Fibroblast of skin of left biceps (primary cell): Measurements from ENCODE around the gene RIMBP2.

Experiments
- DNase-seq, 2 experiments: peaks; one replicate each; pipeline ENCODE4 v3.0.0-alpha.2; 2013; ENCODE audit warnings: low read depth in 2 of 2

RIMBP2 gene

GRCh38 chr12:130444986-130445385, 271.1 kb downstream of the RIMBP2 start:
- DNase-seq = no peak

- DNase-seq = no peak
Measured at GRCh38 chr12:130444061-130444460, 272.0 kb downstream of the RIMBP2 start.

GRCh38 chr12:130441771-130442760, 274.0 kb downstream of the RIMBP2 start:
- DNase-seq = no peak

GRCh38 chr12:130440411-130441080, 275.6 kb downstream of the RIMBP2 start:
- no peak for DNase-seq

GRCh38 chr12:130439250-130439649, 276.8 kb downstream of the RIMBP2 start:
- DNase-seq = no peak

- DNase-seq = no peak
Measured at GRCh38 chr12:130438711-130439110, 277.4 kb downstream of the RIMBP2 start.

- no peak for DNase-seq
Measured at GRCh38 chr12:130438243-130438620, 277.9 kb downstream of the RIMBP2 start.

GRCh38 chr12:130437555-130438242, 278.4 kb downstream of the RIMBP2 start:
- no peak for DNase-seq

- no peak for DNase-seq
Measured at GRCh38 chr12:130436741-130437501, 279.2 kb downstream of the RIMBP2 start.

- no peak for DNase-seq
Measured at GRCh38 chr12:130435826-130436225, 280.3 kb downstream of the RIMBP2 start.

- no peak for DNase-seq
Measured at GRCh38 chr12:130435331-130435730, 280.8 kb downstream of the RIMBP2 start.

GRCh38 chr12:130434560-130434959, 281.5 kb downstream of the RIMBP2 start:
- no peak for DNase-seq

- DNase-seq = no peak
Measured at GRCh38 chr12:130433834-130434233, 282.3 kb downstream of the RIMBP2 start.

GRCh38 chr12:130433411-130433810, 282.7 kb downstream of the RIMBP2 start:
- no peak for DNase-seq

- DNase-seq = no peak
Measured at GRCh38 chr12:130431176-130431575, 284.9 kb downstream of the RIMBP2 start.

- no peak for DNase-seq
Measured at GRCh38 chr12:130429656-130430505, 286.2 kb downstream of the RIMBP2 start.

GRCh38 chr12:130428116-130428515, 288.0 kb downstream of the RIMBP2 start:
- DNase-seq = no peak

- no peak for DNase-seq
Measured at GRCh38 chr12:130427381-130427887, 288.7 kb downstream of the RIMBP2 start.

- DNase-seq = no peak
Measured at GRCh38 chr12:130425698-130426245, 290.3 kb downstream of the RIMBP2 start.
